Right forelimb (tissue), 1 donor: ENCODE data around the gene EFL1.
"Not testable (repeated sequence)": the region's sequence is repeated elsewhere in the genome, so short reads cannot be mapped to it uniquely, and the experiment has no call there.

Experiments
- DNase-seq: peaks from one replicate; pipeline ENCODE4 v3.0.0-alpha.2; 2018

The EFL1 gene

DNA sequence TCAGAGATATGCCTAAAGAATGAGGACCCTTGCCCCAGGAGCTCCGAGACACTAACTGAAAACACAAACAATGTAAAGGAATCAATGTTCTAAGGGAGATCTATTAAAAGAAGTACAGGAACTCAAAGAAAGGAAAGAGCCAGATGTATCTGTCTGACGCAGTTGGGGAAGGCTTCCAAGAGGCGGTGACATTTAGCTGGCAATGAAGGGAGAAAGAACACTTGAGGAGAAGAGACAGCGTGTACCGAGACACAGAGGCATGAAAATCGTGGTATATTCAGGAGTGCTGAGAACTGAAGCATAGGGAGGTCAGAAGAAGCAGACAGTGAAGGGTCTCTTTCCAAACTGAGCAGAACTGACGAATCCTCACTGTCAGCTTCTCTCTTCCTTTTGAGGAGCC is 66.7 kb downstream of the EFL1 start:
- not testable (repeated sequence) for DNase-seq

DNA sequence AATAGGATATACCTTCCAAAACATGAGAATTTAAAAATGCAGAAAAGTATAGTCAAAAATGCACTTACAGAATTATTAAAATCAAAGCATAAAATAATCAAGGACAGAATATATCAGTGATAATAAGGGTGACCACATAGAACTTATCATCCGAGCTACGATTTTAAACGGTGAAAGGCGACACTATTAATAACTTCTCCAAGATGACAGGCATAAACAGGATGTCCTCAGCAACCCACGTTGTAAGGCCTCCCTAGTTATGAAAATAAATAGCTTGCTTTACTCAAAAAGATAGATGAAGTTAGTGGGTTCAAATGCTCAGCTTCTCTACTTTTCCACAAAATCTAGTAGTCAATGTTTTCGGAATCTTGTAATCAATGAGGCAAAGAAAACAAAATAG is 68.0 kb downstream of the EFL1 start:
- not testable (repeated sequence) for DNase-seq

GRCh38 chr15:82193435-82193834 is 69.1 kb downstream of the EFL1 start:
- not testable (repeated sequence) for DNase-seq

DNA sequence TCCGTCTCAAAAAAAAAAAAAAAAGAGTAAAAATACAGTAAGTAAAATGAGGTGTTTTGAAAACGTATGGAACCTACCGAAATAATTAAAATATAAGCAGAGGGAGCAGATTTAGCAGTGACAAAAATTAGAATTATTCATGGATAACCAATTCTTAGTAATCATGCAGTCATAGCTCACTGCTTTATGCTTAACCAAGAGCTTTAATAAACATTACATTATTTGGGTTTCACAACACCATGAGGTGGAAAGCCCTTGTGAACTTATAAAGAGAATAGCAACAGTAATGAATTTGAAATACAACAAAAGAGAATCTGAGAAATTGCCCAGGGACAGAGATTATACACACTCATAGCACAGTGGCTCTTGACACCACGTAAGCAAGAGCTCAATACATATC is 70.1 kb downstream of the EFL1 start:
- DNase-seq, result not testable (repeated sequence)

DNA sequence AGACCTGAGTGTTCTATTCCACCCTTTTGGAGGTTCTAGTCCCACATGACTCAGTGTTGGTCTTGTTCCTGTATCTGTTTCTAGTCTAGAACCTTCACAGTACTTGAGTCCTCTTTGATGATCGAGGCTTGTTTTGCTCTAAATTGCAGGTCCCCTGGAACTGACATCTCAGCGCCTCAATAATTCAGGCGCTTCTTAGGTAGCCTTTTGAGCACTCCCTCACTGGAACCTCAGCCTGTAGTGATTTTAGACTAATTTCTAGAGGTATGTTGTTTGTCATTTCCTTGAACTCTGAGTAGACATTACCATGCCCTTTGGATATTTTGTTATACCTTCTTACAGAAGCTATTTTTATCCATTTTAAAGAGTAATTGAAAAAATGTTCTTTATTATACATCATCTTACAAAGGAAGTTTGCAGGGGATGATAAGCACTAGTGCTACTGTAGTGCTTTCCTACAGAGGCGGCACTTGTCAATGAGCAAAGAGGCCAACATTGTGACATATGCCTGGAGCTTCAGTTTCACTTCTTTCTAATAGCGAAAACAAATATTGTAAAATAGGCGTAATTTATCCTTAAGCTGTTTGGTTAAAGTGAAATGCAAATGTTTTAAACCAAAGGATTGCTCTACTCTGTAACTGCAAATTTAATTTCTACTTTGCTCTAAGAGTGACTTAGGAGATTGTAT is 75.7 kb downstream of the EFL1 start:
- no peak for DNase-seq

DNA sequence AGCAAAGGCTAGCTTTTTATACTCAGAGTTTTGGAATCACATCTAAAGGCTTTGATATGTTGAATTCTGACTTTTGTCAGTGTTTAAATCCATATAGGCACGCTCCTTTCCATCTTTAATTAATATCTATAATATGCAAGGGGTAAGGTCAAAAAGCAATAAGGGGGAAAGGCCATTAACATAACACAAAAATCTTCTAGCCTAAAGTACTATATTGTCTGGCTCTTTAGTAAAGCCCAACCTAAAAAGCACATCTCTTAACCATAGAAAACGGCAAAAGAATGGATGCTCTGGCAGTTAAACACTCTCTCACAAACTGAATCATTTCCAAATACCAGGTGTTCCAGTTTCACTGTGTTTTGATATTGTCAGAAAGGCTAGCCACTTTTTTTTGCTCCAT is 76.4 kb downstream of the EFL1 start:
- DNase-seq, result no peak

DNA sequence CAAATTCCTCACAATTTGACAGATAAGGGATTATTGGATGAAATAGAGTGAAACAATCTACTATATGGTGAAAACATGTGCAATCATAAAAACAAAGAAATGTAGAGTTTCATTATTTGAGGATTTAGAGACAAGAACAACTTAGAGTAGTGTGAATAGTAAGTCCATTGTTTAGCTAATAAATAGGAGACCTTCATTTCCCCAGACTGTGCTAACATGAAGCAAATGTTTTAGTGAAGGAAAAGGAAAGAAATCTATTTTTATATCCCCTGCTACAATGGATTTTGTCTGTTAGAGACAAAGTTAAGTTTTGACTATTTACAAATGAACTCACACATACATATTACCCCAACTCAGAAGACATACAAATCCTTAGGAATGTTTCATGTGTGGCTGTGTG is 77.8 kb downstream of the EFL1 start:
- DNase-seq, result no peak

DNA sequence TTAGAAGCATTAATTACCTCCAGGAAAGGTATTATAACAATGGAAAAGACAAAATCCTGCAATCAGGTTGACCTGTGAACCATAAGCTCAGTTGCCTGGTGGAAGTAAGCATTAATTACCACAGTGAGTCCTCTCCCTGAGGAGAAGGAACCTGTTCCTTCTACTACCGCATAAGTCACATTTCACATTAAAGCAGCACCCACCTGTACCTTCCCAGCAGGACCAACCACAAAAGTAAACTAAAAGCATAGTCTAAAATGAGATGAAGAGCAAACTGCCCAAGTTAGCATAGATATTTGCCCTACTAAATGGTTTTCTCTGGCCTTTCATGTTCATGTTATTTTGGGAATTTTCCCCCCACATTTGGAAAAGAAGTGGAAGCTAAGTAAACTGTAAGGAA is 78.2 kb downstream of the EFL1 start:
- no peak for DNase-seq

DNA sequence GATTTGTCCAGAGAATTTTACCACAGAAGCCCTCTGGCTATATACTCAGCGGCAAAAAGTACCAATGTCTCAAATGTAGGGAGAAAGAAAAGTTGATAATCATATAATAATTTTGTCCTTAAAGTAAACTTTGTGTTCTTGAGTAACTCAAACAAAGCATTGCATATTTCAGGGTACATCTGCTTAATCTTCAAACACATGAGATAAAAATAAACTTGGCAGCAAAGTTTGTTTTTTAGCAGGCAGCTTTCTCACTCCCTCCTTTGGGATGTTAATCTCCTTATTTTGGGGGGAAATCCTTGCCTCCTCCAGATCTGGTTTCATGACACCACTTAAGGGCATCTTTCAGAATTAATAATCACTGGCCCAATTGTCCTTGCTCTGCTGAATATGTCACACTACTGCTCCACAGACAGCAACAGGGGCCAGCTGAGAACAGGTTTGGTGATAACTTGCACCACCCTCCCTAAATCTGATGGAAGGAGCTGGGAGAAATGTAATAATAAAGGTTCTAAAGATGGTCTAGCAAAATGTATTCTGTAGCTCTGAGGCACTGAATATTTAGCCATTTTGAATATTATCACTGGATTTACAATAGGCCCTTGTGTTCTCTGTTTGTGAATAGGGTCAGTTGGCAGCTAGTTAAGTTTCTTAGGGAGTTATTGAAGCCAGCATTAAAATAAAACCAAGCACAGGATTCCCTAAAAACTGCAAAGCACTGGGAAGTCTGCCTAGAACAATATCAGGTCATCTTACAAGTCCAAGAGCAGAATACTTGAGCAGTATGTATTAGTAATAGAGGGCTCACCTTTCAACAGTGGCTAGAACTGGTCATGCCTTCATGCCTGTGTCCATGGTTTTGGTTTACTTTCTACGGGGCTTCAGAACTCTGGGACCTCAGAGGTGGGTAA is 79.2 kb downstream of the EFL1 start:
- no peak for DNase-seq

GRCh38 chr15:82181371-82181770 is 81.2 kb downstream of the EFL1 start:
- DNase-seq, result no peak

DNA sequence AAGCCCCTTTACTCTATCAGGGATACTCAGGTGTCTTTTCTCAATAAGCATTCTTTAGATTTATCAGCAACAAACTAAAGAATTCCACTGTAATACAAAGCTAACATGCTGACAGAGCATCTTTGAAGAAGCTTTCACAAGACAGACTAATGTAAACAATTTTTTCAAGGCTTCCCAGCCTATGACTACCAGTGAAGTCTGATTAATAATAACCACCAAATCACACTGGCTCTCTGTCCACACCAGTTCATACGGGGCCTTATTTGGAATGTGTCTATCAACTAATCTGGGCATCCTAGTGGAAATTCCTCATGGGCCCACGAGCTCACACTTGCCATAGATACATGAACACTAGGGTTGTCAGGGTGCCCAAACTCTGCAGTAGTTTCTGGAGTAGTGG is 84.5 kb downstream of the EFL1 start:
- no peak for DNase-seq

DNA sequence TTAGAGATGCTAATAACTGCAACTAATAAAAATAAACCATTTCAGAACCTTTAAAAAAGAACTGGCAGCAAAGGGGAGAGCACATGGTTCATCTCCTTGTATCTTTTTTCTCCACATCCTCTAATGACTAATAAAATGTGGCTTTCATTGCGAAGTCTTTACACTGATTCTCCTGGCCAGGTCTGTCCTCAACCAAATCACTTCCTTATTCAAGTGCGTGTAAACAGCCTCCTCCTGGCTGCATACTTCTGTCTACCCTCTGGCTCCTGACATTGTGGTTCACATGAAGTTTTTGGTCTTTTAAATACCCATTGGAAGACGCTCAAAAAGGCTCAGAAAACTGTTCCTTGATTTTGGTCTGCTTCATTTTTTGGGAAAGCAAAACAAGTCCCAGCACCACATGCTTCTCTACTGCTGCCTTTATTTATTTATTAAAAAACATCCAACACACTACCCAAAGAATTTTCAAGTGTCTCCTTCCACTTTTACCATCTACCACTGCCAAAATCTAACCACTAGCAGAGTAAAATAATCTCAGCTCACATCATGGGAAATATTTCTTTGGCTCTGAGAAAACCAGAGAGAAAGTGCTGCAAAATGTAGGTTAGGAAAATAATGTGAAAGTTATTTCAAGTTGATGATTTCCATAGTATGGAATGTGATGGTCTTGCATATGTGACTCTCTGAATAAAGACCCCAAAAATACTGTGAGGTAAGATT is 85.1 kb downstream of the EFL1 start:
- DNase-seq, result no peak

DNA sequence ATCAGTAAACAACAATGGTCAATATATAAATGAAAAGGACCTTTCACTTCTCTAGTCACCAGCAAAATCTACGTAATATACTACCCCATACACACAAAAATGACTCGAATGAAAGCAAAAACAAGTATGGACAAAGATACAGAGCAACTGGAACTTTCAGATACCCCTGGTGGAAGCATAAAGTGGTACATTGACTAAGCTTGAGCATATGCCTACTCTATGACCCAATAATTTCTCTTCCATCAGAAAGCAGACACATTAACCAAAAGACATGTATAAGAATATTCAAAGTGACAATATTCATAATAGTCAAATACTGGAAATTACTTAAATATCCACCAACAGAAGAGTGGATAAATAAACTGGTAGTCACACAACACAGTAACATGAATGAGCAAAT is 86.0 kb downstream of the EFL1 start:
- no peak for DNase-seq

DNA sequence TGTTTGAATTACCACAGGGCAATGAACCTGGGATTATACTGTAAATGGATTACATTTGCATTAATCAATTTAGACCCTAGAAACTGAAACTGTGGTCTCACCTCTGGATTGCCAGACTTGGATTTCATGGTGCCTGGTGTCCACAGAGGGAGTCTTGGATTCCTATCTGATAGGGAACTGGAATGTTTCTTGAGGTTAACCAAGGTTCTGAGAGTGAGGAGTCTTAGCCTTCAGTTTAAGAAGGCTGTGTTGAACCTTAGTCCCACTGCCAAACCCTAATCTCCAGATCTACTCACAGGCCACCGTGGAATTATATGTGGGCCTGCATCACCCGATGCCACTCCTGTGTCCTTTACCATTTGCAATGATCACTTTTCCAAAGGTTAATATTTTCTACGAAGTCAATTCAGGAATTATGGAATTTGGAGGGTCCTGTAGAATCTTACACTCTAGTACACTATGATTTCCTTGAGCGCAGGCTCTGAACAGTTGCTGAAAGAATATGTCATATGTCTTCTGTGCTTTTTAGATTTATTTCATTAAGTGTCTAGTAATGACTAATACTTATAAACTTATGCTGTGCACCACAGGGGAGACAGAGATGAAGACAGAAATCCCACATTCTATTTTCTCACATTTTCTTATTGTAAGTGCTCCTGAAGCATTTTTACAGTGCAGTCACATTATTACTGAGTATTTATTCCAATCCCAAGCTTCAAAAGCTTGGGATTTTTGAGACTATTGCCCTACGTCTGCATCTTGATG is 87.9 kb downstream of the EFL1 start:
- no peak for DNase-seq

DNA sequence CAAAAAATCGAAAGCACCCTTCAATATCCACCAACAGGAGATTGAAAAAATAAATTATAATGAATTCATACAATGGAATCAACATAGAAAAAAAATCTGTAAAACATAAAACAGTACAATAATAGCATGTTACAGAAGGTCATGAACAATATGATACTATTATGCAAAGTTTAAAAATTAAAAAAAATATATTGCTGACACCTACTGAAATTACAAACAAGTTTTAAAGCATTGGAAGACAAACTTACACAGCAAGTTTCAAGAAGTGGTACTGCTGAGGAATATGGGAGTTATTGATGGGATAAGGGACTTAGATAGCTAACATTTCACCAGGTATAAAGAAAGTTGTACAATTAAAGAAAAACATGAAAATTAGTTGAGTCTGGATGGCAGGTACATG is 89.4 kb downstream of the EFL1 start:
- DNase-seq, result no peak

- no peak for DNase-seq
Observed at GRCh38 chr15:82172506-82172905, 90.0 kb downstream of the EFL1 start.

DNA sequence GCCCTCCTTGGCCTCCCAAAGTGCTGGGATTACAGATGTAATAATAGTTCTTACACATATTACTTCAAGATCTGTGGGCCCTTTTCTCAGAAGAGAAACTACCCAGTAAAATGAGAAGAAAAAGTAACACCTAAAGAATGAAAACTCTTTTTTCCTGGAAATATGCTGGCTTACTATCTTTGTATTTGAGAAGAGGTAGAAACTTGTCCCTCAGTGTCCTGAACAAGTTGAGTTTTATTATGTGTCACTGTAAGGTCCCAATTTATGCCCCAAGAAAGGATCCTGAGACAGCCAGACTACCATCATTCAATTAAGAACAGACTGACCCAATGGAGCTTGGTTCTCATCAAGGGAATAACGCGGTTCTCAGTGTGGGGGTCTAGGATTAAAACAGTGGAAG is 93.8 kb downstream of the EFL1 start:
- DNase-seq, result no peak

- no peak for DNase-seq
Observed at GRCh38 chr15:82168296-82168695, 94.2 kb downstream of the EFL1 start.

GRCh38 chr15:82165948-82166376 is 96.6 kb downstream of the EFL1 start:
- no peak for DNase-seq

- DNase-seq, result no peak
Observed at GRCh38 chr15:82159922-82160321, 102.6 kb downstream of the EFL1 start.

GRCh38 chr15:82158811-82159210 is 103.7 kb downstream of the EFL1 start:
- DNase-seq, result no peak

DNA sequence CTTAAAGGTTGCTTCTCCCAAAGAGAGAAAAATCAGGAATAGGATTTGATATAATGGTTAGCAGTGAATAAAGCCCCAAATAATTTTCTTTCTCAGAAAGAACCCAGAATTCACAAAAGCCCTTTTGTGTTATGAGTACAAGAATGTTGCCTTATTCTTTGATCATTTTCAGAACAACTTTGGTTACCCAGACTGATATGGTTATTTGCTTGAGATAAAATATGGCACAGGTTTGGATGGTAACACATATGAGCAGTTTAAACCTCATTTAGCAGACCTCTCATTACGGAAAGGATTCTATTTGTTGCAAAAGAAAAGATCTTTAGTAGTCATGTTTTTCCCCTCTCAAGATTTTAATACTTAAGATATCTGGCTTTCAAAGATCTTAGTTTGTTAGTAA is 111.9 kb downstream of the EFL1 start:
- no peak for DNase-seq

- no peak for DNase-seq
Observed at GRCh38 chr15:82146990-82147461, 115.5 kb downstream of the EFL1 start.
